ENCODE data around the gene ALKBH8. TPM values are rescaled to one million over a fixed set of nuclear protein-coding genes. Genes with fewer than 3 reads are reported as not detected.

The ALKBH8 gene
- total and polyA plus RNA-seq, 2 of the 13 experiments (the other 11 are each of a cell fraction or from before 2014, with no cell fraction given): 2.4 to 9.1 TPM

- Histone ChIP-seq H3K79me2 (ENCODE audit: insufficient read depth, low read length) (no peaks in the 10 kb centered on the region), H3K27me3 (ENCODE audit: control insufficient read depth in 1 of 2, insufficient read depth in 2 of 2, low read length in 2 of 2) (no peaks in the 10 kb centered on the region), H3K36me3 (replicated peaks in 1 of 2; ENCODE audit: control insufficient read depth in 1 of 2, insufficient read depth in 2 of 2, low read length in 2 of 2) (no peaks in the 10 kb centered on the region), H3K9ac (ENCODE audit: insufficient read depth, low read depth, low read length) (no peak overlapping the region), H3K4me3 (replicated peaks in 1 of 3; ENCODE audit: insufficient read depth in 1 of 3, low read depth in 2 of 3, low read length in 3 of 3) (no peak overlapping the region), H3K4me1 (ENCODE audit: insufficient read depth, low read length) (peaks cover 7% of the 10 kb centered on the region; the same call in 1 of the 2 replicates), H3K9me3 (ENCODE audit: low read length) (no peaks in the 10 kb centered on the region), H4K20me1 (ENCODE audit: insufficient read depth, low read length) (no peaks in the 10 kb centered on the region), H3K27ac (ENCODE audit: extremely low read length, insufficient read depth, low read length) (no peak overlapping the region), H3K4me2 (ENCODE audit: low read depth, low read length) (no peak overlapping the region), H2AFZ (ENCODE audit: low read length) (no peak overlapping the region)
- ChIA-PET POLR2A (no interaction called here), CTCF (ENCODE audit: low intra/inter-chr PET ratio, low total read pairs) (no interaction called here)
- 84% methylated on average over 3 of the region's 3 CpGs for WGBS (ENCODE audit: low lambda C conversion rate)
- FAIRE-seq (no peak), ATAC-seq (no peak), DNase-seq (ENCODE audit: low spot score) (no peak)
- in situ Hi-C loops (cut with HindIII; ENCODE audit: extremely low pct_ligation_motif_present, low pct_unique_long_range_greater_than_20kb): no loop called here
- BruUV-seq (replicated peaks): no TSS peak
- intact Hi-C loops (cut with micrococcal nuclease; ENCODE audit: unreplicated experiment): no loop called here
- TF ChIP-seq ZNF687 (CRISPR knock-in tag; IDR thresholded peaks at IDR 0.05): no peak
- no peak for TF ChIP-seq ATF7-NPFF (CRISPR knock-in tag; IDR thresholded peaks at IDR 0.05; ENCODE audit: low read depth)
- no peak for TF ChIP-seq ZBTB34 (CRISPR knock-in tag; IDR thresholded peaks at IDR 0.05)
- TF ChIP-seq CREB3 (CRISPR knock-in tag; IDR thresholded peaks at IDR 0.05): no peak
- no peak for TF ChIP-seq ZNF414 (CRISPR knock-in tag; IDR thresholded peaks at IDR 0.05)
- no peak for TF ChIP-seq PITX1 (CRISPR knock-in tag; IDR thresholded peaks at IDR 0.05)
These were observed 26.7 kb downstream of the ALKBH8 start for GRCh38 chr11:107538821-107539220.
